Measurements from ENCODE around the gene TUBA3E.

TUBA3E gene

DNA sequence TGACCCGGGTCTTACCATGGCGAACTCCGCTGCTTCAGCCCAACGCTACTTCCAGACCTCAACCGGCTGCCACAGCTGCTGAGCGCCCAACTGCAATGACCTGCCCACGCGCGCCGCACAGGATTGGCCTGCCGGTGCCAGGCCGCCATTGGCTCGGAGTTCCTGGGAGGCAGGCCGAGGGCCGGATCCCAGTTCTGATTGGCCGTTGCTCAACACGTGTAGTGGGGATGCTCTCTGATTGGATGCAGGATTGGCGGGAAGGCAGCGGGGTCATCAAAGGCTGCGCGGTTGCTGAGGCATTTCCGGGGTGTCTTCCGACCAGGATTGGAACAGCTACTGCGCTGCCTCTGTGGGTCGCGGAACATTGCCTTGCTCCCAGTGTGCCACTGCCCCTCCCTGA is at the start of gene TUBA3E:
TUBA3E (minus strand) TSS at position 97 of the 400 bp plus-strand sequence; CDS start at position 18, 79 bp downstream.
- TF ChIP-seq CTCF (IDR thresholded peaks at IDR 0.05), result no peak

DNA sequence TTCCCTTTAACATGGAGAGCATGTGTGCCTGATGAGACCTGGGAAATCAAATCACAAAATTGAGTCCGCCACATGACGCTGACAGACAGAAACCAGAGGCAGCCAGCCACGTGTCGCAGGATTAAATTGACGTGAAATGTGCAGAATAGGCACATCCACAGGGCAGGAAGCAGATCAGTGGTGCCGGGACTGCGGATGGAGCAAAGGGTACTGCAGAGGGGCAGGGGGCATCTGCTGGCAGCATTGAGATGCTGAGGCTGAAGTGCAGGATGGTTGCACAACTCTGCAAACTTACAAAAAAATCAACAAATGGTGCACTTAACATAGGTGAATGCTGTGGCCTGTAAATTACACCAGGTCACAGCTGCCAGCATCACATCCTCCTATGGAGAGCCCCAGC is 48.2 kb upstream of the TUBA3E start:
- no peak for TF ChIP-seq CTCF (IDR thresholded peaks at IDR 0.05)

DNA sequence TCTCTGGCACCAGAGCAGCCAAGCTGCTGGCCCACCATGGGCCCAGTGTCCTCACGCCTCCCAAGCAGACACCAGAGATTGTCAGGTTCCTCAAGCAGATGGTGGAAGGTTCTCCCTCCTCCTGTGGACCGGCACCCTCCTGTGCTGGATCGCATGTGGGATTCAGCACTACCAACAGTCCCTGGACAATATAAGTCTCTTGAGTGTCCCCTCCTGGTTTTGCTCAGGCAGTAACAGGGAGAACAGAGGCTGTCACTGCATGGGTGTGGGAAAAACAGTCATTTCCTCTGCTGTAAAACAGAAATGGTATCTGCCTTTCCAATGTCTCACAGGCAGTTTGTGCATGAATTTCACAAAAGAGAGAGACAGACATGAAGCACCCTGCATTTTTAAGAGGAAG is 47.7 kb upstream of the TUBA3E start:
- TF ChIP-seq CTCF (IDR thresholded peaks at IDR 0.05), result no peak

DNA sequence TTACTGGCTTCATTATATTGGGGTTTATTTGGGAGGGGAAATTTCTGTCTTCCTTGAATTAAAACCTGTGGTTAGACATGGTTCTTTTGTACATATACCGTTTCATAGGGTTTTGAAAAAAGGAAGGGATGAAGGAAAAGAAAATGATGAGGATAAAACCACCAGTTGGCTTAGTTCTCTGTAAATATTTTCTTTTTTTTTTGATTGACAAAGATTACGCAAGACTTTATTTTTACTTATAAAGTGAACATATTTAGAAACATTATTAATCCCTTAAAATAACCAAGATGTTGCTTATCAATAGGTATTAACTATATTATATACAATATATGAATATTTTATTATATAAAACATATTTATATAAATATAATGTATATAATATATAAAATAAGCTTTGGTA is 45.1 kb upstream of the TUBA3E start:
- TF ChIP-seq CTCF (IDR thresholded peaks at IDR 0.05), result no peak

GRCh38 chr2:130241041-130241707 is 42.9 kb upstream of the TUBA3E start:
- TF ChIP-seq CTCF (IDR thresholded peaks at IDR 0.05), result no peak

DNA sequence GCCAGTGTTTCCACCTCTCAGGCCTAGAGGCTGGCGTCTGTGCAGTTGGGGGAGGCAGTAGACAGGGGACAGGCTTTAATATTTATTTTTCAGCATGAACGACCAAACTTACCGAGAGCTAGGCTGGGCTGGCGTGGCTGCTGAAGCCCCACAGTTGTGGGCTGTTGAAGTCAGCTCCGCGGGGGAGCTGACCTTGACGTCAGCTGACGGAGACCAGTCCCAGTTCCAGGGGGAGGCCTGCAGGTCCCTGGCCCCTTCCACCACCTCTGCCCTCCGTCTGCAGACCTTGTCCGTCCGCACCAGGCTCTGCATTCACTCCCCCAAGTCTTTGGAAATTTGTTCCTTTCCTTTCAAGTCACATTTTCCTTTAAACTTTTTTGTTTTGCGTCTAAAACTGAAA is 33.4 kb upstream of the TUBA3E start:
- TF ChIP-seq CTCF (IDR thresholded peaks at IDR 0.05), result no peak

- TF ChIP-seq CTCF (IDR thresholded peaks at IDR 0.05), result no peak
Observed at GRCh38 chr2:130190237-130190636, 8.0 kb downstream of the TUBA3E start.

- no peak for TF ChIP-seq CTCF (IDR thresholded peaks at IDR 0.05)
Observed at GRCh38 chr2:130187268-130187667, 11.0 kb downstream of the TUBA3E start.

Data from LNCAP (cell line).